HEK293 (cell line): ENCODE results near the gene ADA.

Experiments
- CTCF ChIP-seq: fragments of 450-650 bp; formaldehyde crosslinking; IDR thresholded peaks from 2 replicates; pipeline ENCODE4 v1.5.1; 2016; ENCODE audit warnings: missing biosample characterization, missing genetic modification characterization
- ZBTB20 ChIP-seq: fragments of 450-650 bp; formaldehyde crosslinking; IDR thresholded peaks from 2 replicates; pipeline ENCODE4 v1.5.1; 2016; ENCODE audit warnings: missing biosample characterization, missing genetic modification characterization
- ZNF174 ChIP-seq: fragments of 450-650 bp; formaldehyde crosslinking; IDR thresholded peaks from 2 replicates; pipeline ENCODE4 v1.5.0; 2017; ENCODE audit warnings: missing biosample characterization, mild to moderate bottlenecking, missing genetic modification characterization
- ZNF274 ChIP-seq, 2 experiments: fragments of 200-500 bp in 1 of 2; fragments of 450-650 bp in 1 of 2; sonication (Bioruptor generic) in 1 of 2; formaldehyde crosslinking in 1 of 2; IDR thresholded peaks; 2 replicates each; pipeline versions ENCODE4 v1.5.1 to v1.6.1; 2014 to 2016; ENCODE audit warnings: borderline replicate concordance in 1 of 2, inconsistent platforms in 1 of 2, low read length in 1 of 2, missing biosample characterization in 1 of 2, missing genetic modification characterization in 1 of 2
- ZNF791 ChIP-seq: fragments of 450-650 bp; formaldehyde crosslinking; IDR thresholded peaks from 2 replicates; pipeline ENCODE4 v1.5.1; 2016; ENCODE audit warnings: missing biosample characterization, missing genetic modification characterization
- ZSCAN4 ChIP-seq: fragments of 450-650 bp; formaldehyde crosslinking; IDR thresholded peaks from 2 replicates; pipeline ENCODE4 v1.5.1; 2017; ENCODE audit warnings: missing biosample characterization, missing genetic modification characterization
- TF ChIP-seq, protein P1 (sequence below): fragments of 450-650 bp; formaldehyde crosslinking; IDR thresholded peaks from 2 replicates; pipeline ENCODE4 v1.5.1; 2016; ENCODE audit warnings: missing biosample characterization, missing genetic modification characterization, borderline replicate concordance
- TF ChIP-seq, protein P2 (sequence below): fragments of 450-650 bp; formaldehyde crosslinking; IDR thresholded peaks from 2 replicates; pipeline ENCODE4 v1.5.1; 2017; ENCODE audit warnings: missing biosample characterization, missing genetic modification characterization

DNA sequence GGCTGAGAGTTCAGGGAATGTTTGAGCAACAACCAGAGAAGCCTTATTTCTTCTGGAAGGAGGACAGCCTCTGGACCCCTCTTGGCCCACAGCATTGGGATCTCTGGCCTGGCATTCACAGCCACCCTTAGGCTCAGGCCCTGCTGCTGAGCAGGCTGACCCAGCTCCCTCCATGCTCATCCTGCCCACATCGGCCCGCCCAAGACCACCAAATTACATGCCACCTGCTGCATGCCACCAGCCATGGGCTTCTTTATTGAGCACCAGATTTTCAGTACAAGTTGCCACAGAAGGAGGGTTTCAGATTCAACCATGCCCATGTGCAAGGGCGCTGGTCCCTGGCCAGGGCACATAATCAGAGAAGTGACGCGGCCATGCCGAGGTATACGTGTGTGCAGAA, 32.2 kb downstream of the ADA start:
- TF ChIP-seq ZBTB20 (tag by site-specific recombination), result no peak
- no peak for TF ChIP-seq ZNF791
- no peak for TF ChIP-seq CTCF (tag by site-specific recombination)
- no peak for TF ChIP-seq ZNF274 (IDR thresholded peaks at IDR 0.05; ENCODE audit: low read length)
- no peak for TF ChIP-seq ZNF274 (tag by site-specific recombination; IDR thresholded peaks at IDR 0.05; ENCODE audit: borderline replicate concordance)
- TF ChIP-seq, protein P1, sequence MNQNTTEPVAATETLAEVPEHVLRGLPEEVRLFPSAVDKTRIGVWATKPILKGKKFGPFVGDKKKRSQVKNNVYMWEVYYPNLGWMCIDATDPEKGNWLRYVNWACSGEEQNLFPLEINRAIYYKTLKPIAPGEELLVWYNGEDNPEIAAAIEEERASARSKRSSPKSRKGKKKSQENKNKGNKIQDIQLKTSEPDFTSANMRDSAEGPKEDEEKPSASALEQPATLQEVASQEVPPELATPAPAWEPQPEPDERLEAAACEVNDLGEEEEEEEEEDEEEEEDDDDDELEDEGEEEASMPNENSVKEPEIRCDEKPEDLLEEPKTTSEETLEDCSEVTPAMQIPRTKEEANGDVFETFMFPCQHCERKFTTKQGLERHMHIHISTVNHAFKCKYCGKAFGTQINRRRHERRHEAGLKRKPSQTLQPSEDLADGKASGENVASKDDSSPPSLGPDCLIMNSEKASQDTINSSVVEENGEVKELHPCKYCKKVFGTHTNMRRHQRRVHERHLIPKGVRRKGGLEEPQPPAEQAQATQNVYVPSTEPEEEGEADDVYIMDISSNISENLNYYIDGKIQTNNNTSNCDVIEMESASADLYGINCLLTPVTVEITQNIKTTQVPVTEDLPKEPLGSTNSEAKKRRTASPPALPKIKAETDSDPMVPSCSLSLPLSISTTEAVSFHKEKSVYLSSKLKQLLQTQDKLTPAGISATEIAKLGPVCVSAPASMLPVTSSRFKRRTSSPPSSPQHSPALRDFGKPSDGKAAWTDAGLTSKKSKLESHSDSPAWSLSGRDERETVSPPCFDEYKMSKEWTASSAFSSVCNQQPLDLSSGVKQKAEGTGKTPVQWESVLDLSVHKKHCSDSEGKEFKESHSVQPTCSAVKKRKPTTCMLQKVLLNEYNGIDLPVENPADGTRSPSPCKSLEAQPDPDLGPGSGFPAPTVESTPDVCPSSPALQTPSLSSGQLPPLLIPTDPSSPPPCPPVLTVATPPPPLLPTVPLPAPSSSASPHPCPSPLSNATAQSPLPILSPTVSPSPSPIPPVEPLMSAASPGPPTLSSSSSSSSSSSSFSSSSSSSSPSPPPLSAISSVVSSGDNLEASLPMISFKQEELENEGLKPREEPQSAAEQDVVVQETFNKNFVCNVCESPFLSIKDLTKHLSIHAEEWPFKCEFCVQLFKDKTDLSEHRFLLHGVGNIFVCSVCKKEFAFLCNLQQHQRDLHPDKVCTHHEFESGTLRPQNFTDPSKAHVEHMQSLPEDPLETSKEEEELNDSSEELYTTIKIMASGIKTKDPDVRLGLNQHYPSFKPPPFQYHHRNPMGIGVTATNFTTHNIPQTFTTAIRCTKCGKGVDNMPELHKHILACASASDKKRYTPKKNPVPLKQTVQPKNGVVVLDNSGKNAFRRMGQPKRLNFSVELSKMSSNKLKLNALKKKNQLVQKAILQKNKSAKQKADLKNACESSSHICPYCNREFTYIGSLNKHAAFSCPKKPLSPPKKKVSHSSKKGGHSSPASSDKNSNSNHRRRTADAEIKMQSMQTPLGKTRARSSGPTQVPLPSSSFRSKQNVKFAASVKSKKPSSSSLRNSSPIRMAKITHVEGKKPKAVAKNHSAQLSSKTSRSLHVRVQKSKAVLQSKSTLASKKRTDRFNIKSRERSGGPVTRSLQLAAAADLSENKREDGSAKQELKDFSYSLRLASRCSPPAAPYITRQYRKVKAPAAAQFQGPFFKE (tag by site-specific recombination), result no peak
- TF ChIP-seq ZNF174, result no peak
- no peak for TF ChIP-seq ZSCAN4 (tag by site-specific recombination)
- TF ChIP-seq, protein P2, sequence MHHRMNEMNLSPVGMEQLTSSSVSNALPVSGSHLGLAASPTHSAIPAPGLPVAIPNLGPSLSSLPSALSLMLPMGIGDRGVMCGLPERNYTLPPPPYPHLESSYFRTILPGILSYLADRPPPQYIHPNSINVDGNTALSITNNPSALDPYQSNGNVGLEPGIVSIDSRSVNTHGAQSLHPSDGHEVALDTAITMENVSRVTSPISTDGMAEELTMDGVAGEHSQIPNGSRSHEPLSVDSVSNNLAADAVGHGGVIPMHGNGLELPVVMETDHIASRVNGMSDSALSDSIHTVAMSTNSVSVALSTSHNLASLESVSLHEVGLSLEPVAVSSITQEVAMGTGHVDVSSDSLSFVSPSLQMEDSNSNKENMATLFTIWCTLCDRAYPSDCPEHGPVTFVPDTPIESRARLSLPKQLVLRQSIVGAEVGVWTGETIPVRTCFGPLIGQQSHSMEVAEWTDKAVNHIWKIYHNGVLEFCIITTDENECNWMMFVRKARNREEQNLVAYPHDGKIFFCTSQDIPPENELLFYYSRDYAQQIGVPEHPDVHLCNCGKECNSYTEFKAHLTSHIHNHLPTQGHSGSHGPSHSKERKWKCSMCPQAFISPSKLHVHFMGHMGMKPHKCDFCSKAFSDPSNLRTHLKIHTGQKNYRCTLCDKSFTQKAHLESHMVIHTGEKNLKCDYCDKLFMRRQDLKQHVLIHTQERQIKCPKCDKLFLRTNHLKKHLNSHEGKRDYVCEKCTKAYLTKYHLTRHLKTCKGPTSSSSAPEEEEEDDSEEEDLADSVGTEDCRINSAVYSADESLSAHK (tag by site-specific recombination), result no peak
